Measurements from ENCODE around the gene ELF4.

The ELF4 gene

GRCh38 chrX:130110379-130111219 is at the start of gene ELF4:
Gene ELF4, minus strand, starts transcription at chrX:130110497. Its CDS starts 29,167 bp downstream, at chrX:130081330.
- H3K36me3 Mint-ChIP-seq = peaks cover 17% of the 10 kb centered on the region
- H3K4me3 Mint-ChIP-seq = peak within 1 kb of the TSS; percentile 84
- peak; percentile 81 for ATAC-seq
- peaks cover 42% of the 10 kb centered on the region for H3K4me1 Mint-ChIP-seq
- peak; percentile 25 to 58 for DNase-seq (ENCODE audit: low spot score in 2 of 2)
- H3K27ac Mint-ChIP-seq = peak within 1 kb of the TSS; percentile 78
- H3K9me3 Mint-ChIP-seq = no peaks in the 10 kb centered on the region

- Mint-ChIP-seq H3K4me1 (peaks cover 10% of the 10 kb centered on the region), H3K27ac (no peak overlapping the region), H3K4me3 (no peak overlapping the region), H3K9me3 (no peaks in the 10 kb centered on the region), H3K36me3 (peaks cover 21% of the 10 kb centered on the region)
- ATAC-seq (no peak), DNase-seq (ENCODE audit: low spot score in 2 of 2) (no peak)
These were observed 49.5 kb upstream of the ELF4 start for GRCh38 chrX:130159776-130160175.

GRCh38 chrX:130158311-130158710 is 48.0 kb upstream of the ELF4 start:
- no peak for ATAC-seq
- Mint-ChIP-seq H3K36me3 (peaks cover 29% of the 10 kb centered on the region), H3K9me3 (no peaks in the 10 kb centered on the region)

GRCh38 chrX:130155564-130155963 is 45.3 kb upstream of the ELF4 start:
- H3K9me3 Mint-ChIP-seq = no peaks in the 10 kb centered on the region
- H3K4me1 Mint-ChIP-seq = peaks cover 16% of the 10 kb centered on the region
- no peak for ATAC-seq
- peaks cover 35% of the 10 kb centered on the region for H3K36me3 Mint-ChIP-seq
- DNase-seq (ENCODE audit: low spot score in 2 of 2) = no peak
- H3K27ac Mint-ChIP-seq = no peak overlapping the region
- H3K4me3 Mint-ChIP-seq = no peak overlapping the region

More at GRCh38 chrX:130158311-130158710, 48.0 kb upstream of the ELF4 start:
- Mint-ChIP-seq H3K27ac (no peak overlapping the region), H3K4me1 (peaks cover 10% of the 10 kb centered on the region), H3K4me3 (no peak overlapping the region)
- no peak for DNase-seq (ENCODE audit: low spot score in 2 of 2)

GRCh38 chrX:130147631-130148030 is 37.3 kb upstream of the ELF4 start:
- Mint-ChIP-seq H3K4me3 (no peak overlapping the region), H3K36me3 (peaks cover 73% of the 10 kb centered on the region), H3K4me1 (peaks cover 10% of the 10 kb centered on the region), H3K27ac (no peak overlapping the region), H3K9me3 (no peaks in the 10 kb centered on the region)
- ATAC-seq (no peak), DNase-seq (ENCODE audit: low spot score in 2 of 2) (no peak)

GRCh38 chrX:130145123-130145522 is 34.8 kb upstream of the ELF4 start:
- peaks cover 4% of the 10 kb centered on the region for H3K4me1 Mint-ChIP-seq
- no peaks in the 10 kb centered on the region for H3K9me3 Mint-ChIP-seq
- DNase-seq (ENCODE audit: low spot score in 2 of 2) (no peak), ATAC-seq (no peak)
- no peak overlapping the region for H3K27ac Mint-ChIP-seq
- no peak overlapping the region for H3K4me3 Mint-ChIP-seq
- H3K36me3 Mint-ChIP-seq = peaks cover 79% of the 10 kb centered on the region

- H3K27ac Mint-ChIP-seq = no peak overlapping the region
- ATAC-seq (no peak), DNase-seq (ENCODE audit: low spot score in 2 of 2) (no peak)
- no peaks in the 10 kb centered on the region for H3K9me3 Mint-ChIP-seq
- H3K36me3 Mint-ChIP-seq = peaks cover 78% of the 10 kb centered on the region
- H3K4me3 Mint-ChIP-seq = no peak overlapping the region
- peaks cover 4% of the 10 kb centered on the region for H3K4me1 Mint-ChIP-seq
These were observed 34.2 kb upstream of the ELF4 start for GRCh38 chrX:130144509-130144908.

- Mint-ChIP-seq H3K4me3 (no peak overlapping the region), H3K27ac (peak overlapping the region; percentile 52), H3K9me3 (no peaks in the 10 kb centered on the region), H3K4me1 (peaks cover 4% of the 10 kb centered on the region), H3K36me3 (peaks cover 80% of the 10 kb centered on the region)
- DNase-seq (ENCODE audit: low spot score in 2 of 2) (no peak), ATAC-seq (no peak)
These were observed 29.3 kb upstream of the ELF4 start for GRCh38 chrX:130139474-130140201.

- Mint-ChIP-seq H3K27ac (no peak overlapping the region), H3K36me3 (peaks cover 78% of the 10 kb centered on the region), H3K4me1 (no peaks in the 10 kb centered on the region), H3K4me3 (no peak overlapping the region), H3K9me3 (no peaks in the 10 kb centered on the region)
- no peak for ATAC-seq
- no peak for DNase-seq (ENCODE audit: low spot score in 2 of 2)
These were observed 26.7 kb upstream of the ELF4 start for GRCh38 chrX:130136961-130137360.

GRCh38 chrX:130136496-130136895 is 26.2 kb upstream of the ELF4 start:
- Mint-ChIP-seq H3K4me1 (no peaks in the 10 kb centered on the region), H3K27ac (no peak overlapping the region), H3K36me3 (peaks cover 78% of the 10 kb centered on the region), H3K9me3 (no peaks in the 10 kb centered on the region), H3K4me3 (no peak overlapping the region)
- ATAC-seq (no peak), DNase-seq (ENCODE audit: low spot score in 2 of 2) (no peak)

GRCh38 chrX:130130990-130131389 is 20.7 kb upstream of the ELF4 start:
- Mint-ChIP-seq H3K9me3 (no peaks in the 10 kb centered on the region), H3K36me3 (peaks cover 80% of the 10 kb centered on the region)

GRCh38 chrX:130125091-130125874 is 15.0 kb upstream of the ELF4 start:
- H3K36me3 Mint-ChIP-seq = peaks cover 30% of the 10 kb centered on the region
- ATAC-seq (no peak), DNase-seq (ENCODE audit: low spot score in 2 of 2) (no peak)
- H3K9me3 Mint-ChIP-seq = no peaks in the 10 kb centered on the region
- peaks cover 2% of the 10 kb centered on the region for H3K4me1 Mint-ChIP-seq
- no peak overlapping the region for H3K27ac Mint-ChIP-seq
- H3K4me3 Mint-ChIP-seq = no peak overlapping the region

More at GRCh38 chrX:130130990-130131389, 20.7 kb upstream of the ELF4 start:
- no peaks in the 10 kb centered on the region for H3K4me1 Mint-ChIP-seq
- ATAC-seq = no peak
- no peak for DNase-seq (ENCODE audit: low spot score in 2 of 2)
- H3K4me3 Mint-ChIP-seq = no peak overlapping the region
- H3K27ac Mint-ChIP-seq = no peak overlapping the region

- ATAC-seq = no peak
- H3K9me3 Mint-ChIP-seq = no peaks in the 10 kb centered on the region
- no peak for DNase-seq (ENCODE audit: low spot score in 2 of 2)
- peaks cover 9% of the 10 kb centered on the region for H3K4me1 Mint-ChIP-seq
- no peak overlapping the region for H3K4me3 Mint-ChIP-seq
- no peak overlapping the region for H3K27ac Mint-ChIP-seq
- H3K36me3 Mint-ChIP-seq = peaks cover 26% of the 10 kb centered on the region
These were observed 14.3 kb upstream of the ELF4 start for GRCh38 chrX:130124577-130124976.

- peak overlapping the region; percentile 65 for H3K27ac Mint-ChIP-seq
- H3K36me3 Mint-ChIP-seq = no peaks in the 10 kb centered on the region
- H3K4me1 Mint-ChIP-seq = peaks cover 35% of the 10 kb centered on the region
- H3K9me3 Mint-ChIP-seq = no peaks in the 10 kb centered on the region
- DNase-seq (ENCODE audit: low spot score in 2 of 2) (no peak), ATAC-seq (no peak)
- H3K4me3 Mint-ChIP-seq = peak overlapping the region; percentile 67
These were observed 11.2 kb upstream of the ELF4 start for GRCh38 chrX:130121505-130121800.

- Mint-ChIP-seq H3K27ac (peak overlapping the region; percentile 65), H3K4me3 (peak overlapping the region; percentile 67), H3K36me3 (no peaks in the 10 kb centered on the region), H3K4me1 (peaks cover 35% of the 10 kb centered on the region), H3K9me3 (no peaks in the 10 kb centered on the region)
- DNase-seq (ENCODE audit: low spot score in 2 of 2) (peak; percentile 60 to 77), ATAC-seq (peak; percentile 88)
These were observed 10.6 kb upstream of the ELF4 start for GRCh38 chrX:130120746-130121504.

All from stimulated activated effector memory CD8-positive, alpha-beta T cell treated with anti-CD3 and anti-CD28 coated beads, Interleukin-12 subunit alpha, Interleukin-12 subunit beta, amount 100 ng/mL, for 72 hours (primary cell).